Activated CD4-positive, alpha-beta T cell treated with anti-CD3 and anti-CD28 coated beads, Interleukin-2, amount 50 U/mL, for 48 hours (primary cell): Measurements from ENCODE around the gene EMB.
"Not testable (repeated sequence)": the region's sequence is repeated elsewhere in the genome, so short reads cannot be mapped to it uniquely, and the experiment has no call there.

Experiments
- DNase-seq, 2 experiments: peaks; one replicate each; pipeline ENCODE4 v3.0.0-alpha.2; 2020

The EMB gene

GRCh38 chr5:50440651-50441492 lies at the start of gene EMB:
Gene EMB, minus strand, starts transcription at chr5:50441288. Its CDS starts 137 bp downstream, at chr5:50441151.
- peak; percentile 81 to 87 for DNase-seq

GRCh38 chr5:50489491-50489890 lies 48.4 kb upstream of the EMB start:
- DNase-seq: peak; percentile 2 to 6

- DNase-seq: not testable (repeated sequence)
Measured at GRCh38 chr5:50478790-50479189, 37.7 kb upstream of the EMB start.

- no peak for DNase-seq
Measured at GRCh38 chr5:50476549-50476948, 35.5 kb upstream of the EMB start.

- DNase-seq: not testable (repeated sequence)
Measured at GRCh38 chr5:50465015-50465414, 23.9 kb upstream of the EMB start.

- no peak for DNase-seq
Measured at GRCh38 chr5:50463726-50464125, 22.6 kb upstream of the EMB start.

GRCh38 chr5:50463047-50463446 lies 22.0 kb upstream of the EMB start:
- no peak for DNase-seq

GRCh38 chr5:50462579-50462978 lies 21.5 kb upstream of the EMB start:
- DNase-seq: not testable (repeated sequence)

GRCh38 chr5:50458372-50458771 lies 17.3 kb upstream of the EMB start:
- DNase-seq: not testable (repeated sequence)

GRCh38 chr5:50449241-50449640 lies 8.2 kb upstream of the EMB start:
- DNase-seq: not testable (repeated sequence)

- DNase-seq: no peak
Measured at GRCh38 chr5:50447941-50448340, 6.9 kb upstream of the EMB start.

GRCh38 chr5:50447228-50447627 lies 6.1 kb upstream of the EMB start:
- no peak for DNase-seq

GRCh38 chr5:50445296-50445949 lies 4.3 kb upstream of the EMB start:
- peak in 1 of 2 experiments; percentile 24 for DNase-seq

- DNase-seq: not testable (repeated sequence)
Measured at GRCh38 chr5:50442559-50443539, 1.8 kb upstream of the EMB start.

GRCh38 chr5:50441493-50441955 lies 436 bp upstream of the EMB start:
- no peak for DNase-seq

- DNase-seq: no peak
Measured at GRCh38 chr5:50439221-50439620, 1.9 kb downstream of the EMB start.

- not testable (repeated sequence) for DNase-seq
Measured at GRCh38 chr5:50438060-50438459, 3.0 kb downstream of the EMB start.

GRCh38 chr5:50435168-50435567 lies 5.9 kb downstream of the EMB start:
- no peak for DNase-seq

- DNase-seq: not testable (repeated sequence)
Measured at GRCh38 chr5:50431133-50431904, 9.8 kb downstream of the EMB start.

GRCh38 chr5:50423100-50423799 lies 17.8 kb downstream of the EMB start:
- DNase-seq: not testable (repeated sequence)
